ENCODE data around the gene BTG2.

Gene BTG2

DNA sequence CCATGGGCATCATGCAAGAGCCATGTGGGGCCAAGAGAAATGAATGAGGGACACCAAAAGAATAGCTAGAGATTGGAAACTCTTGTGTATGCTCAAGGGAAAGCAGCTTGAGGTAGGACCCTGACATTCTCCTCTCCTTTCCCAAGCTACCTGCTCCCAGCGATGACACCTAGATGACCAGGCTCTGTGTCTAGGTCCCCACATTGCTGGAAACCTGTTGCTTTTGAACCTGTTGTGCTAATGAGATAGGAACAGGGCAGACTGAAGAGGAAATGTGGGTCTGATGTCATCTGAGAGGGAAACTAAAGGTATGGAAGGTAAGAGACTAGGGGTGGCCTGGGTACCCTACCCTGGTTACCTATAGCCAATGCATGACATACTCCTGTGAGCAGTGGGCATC lies 43.8 kb downstream of the BTG2 start:
- no peak for DNase-seq (ENCODE audit: low spot score)
- no peak for TF ChIP-seq CTCF (IDR thresholded peaks at IDR 0.05; ENCODE audit: extremely low read depth, missing control alignments)

DNA sequence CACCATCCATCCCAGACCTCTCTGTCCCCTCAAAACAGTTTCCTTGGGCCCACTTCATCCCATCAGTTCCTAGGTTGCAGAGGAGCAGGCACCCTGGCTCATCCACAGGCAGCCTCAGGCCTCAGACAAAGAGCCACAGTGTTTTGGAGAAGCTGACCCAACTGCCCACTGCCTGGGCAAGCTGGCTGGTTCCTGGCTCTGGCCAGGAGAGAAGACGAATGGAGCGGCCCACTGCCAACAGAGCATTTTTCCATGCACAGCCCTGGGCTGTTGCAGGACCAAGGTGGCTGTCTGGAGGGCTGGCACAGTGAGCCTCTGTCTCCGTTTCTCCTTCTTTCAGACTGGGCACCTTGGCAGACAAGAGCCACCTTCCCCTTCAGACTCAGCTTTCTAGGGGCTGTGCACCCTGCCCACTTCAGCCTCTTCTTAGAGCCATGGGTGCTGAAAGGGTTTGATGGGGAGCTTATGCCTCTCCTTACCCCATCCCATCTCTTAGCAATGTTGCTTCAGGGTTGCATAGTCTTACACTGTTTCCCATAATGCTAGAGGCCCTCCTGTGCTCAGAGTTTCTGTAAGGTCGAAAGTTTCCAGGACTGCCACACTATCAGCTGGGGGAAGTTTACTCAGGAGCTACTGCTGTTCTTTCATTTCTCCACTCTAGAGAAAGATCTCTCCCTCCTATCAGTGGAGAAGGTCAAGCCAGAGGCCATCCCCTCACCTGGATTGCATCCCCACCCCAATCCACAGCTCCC lies 44.6 kb downstream of the BTG2 start:
- DNase-seq (ENCODE audit: low spot score): no peak
- no peak for TF ChIP-seq CTCF (IDR thresholded peaks at IDR 0.05; ENCODE audit: extremely low read depth, missing control alignments)

DNA sequence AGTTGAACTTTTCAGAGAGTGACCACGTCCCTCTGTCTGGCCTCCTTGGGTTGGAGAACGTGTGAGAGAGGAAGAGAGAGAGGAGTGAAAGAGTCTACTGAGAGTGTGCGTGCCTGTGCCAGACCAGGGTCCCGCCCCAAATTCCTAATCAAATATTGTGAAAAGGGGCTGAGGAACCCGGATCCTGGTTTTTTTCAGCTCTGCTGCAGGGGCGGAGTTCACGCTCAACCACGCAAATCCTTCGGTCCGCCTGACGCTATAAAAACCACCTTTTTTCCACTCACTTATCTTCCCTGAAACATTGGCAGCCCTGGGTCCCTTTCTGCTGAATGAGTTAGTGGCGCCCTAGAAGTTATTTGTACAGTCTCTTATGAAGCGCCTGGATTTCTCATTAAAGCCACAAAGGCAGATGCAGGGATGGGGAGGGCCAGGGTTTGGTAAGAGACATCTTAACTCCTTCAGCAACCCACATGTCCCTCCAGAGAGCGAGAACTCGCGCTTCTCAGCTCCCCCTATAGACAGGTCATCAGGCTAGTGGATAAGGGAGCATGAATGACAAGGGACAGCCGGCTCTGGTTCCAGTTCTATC lies 45.8 kb downstream of the BTG2 start, which contains the start of gene FMOD:
TSS of gene FMOD (minus strand) at position 86 of the 589 bp plus-strand sequence. CDS start 2,852 bp downstream, outside the sequence.
- TF ChIP-seq CTCF (IDR thresholded peaks at IDR 0.05; ENCODE audit: extremely low read depth, missing control alignments): no peak
- DNase-seq (ENCODE audit: low spot score): peak; percentile 41

DNA sequence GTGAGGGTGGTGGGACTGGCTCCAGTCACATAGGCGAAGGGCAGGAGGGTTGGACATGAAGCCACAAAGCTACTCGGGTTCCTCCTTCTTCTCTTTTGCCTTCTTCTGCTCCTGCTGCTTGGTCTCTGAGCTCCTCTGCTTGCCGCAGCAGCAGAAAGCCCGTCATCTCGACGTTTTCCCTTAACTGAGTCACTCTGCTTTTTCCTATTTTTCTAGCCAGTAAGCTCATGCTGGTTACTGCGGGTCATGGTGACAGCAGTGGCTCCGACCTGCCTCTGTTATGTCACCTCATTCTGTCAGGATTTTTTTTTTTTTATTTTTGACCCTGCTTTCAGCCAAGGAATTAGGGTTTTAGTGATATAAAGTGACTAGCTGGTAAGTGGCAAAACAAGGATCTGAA lies 48.2 kb downstream of the BTG2 start:
- TF ChIP-seq CTCF (IDR thresholded peaks at IDR 0.05; ENCODE audit: extremely low read depth, missing control alignments): no peak
- DNase-seq (ENCODE audit: low spot score): no peak

- TF ChIP-seq CTCF (IDR thresholded peaks at IDR 0.05; ENCODE audit: extremely low read depth, missing control alignments): no peak
- DNase-seq (ENCODE audit: low spot score): no peak
Measured at GRCh38 chr1:203354246-203354645, 48.9 kb downstream of the BTG2 start.

- DNase-seq (ENCODE audit: low spot score): no peak
- no peak for TF ChIP-seq CTCF (IDR thresholded peaks at IDR 0.05; ENCODE audit: extremely low read depth, missing control alignments)
Measured at GRCh38 chr1:203359010-203359571, 53.8 kb downstream of the BTG2 start.

All from GM20000 (cell line).